ENCODE data around the gene LRRC2. TPM values are rescaled to one million over a fixed set of nuclear protein-coding genes. Genes with fewer than 3 reads are reported as not detected.

The LRRC2 gene
- total and polyA plus RNA-seq, 2 of the 13 experiments (the other 11 are each of a cell fraction or from before 2014, with no cell fraction given), result 0.27 to 0.58 TPM

- BruUV-seq (replicated peaks), result no TSS peak
- H4K20me1 ChIP-seq (ENCODE audit: insufficient read depth, low read length), result no peaks in the 10 kb centered on the region
- no peaks in the 10 kb centered on the region for H3K9me3 ChIP-seq (ENCODE audit: low read length)
- H2AFZ ChIP-seq (ENCODE audit: low read length), result no peak overlapping the region
- in situ Hi-C loops (cut with HindIII; ENCODE audit: extremely low pct_ligation_motif_present, low pct_unique_long_range_greater_than_20kb), result no loop called here
- no peak for ATAC-seq
- H3K4me3 ChIP-seq (replicated peaks in 1 of 3; ENCODE audit: insufficient read depth in 1 of 3, low read depth in 2 of 3, low read length in 3 of 3), result no peak overlapping the region
- no peak for TF ChIP-seq ZNF691 (CRISPR knock-in tag; IDR thresholded peaks at IDR 0.05; ENCODE audit: borderline replicate concordance, low read depth)
- no peak for TF ChIP-seq ZMAT3 (CRISPR knock-in tag; conservative IDR thresholded peaks at IDR 0.05)
- TF ChIP-seq STAG1 (CRISPR knock-in tag; IDR thresholded peaks at IDR 0.05), result no peak
- TF ChIP-seq SP4 (CRISPR knock-in tag; IDR thresholded peaks at IDR 0.05), result no peak
- no peak for TF ChIP-seq ZXDC (CRISPR knock-in tag; IDR thresholded peaks at IDR 0.05)
- no peak for TF ChIP-seq ZNF788 (CRISPR knock-in tag; IDR thresholded peaks at IDR 0.05; ENCODE audit: borderline replicate concordance)
- no peak for TF ChIP-seq NKX3-1 (CRISPR knock-in tag; IDR thresholded peaks at IDR 0.05)
- TF ChIP-seq TIGD3 (CRISPR knock-in tag; IDR thresholded peaks at IDR 0.05; ENCODE audit: borderline replicate concordance), result no peak
- TF ChIP-seq MLXIP (CRISPR knock-in tag; IDR thresholded peaks at IDR 0.05; ENCODE audit: borderline replicate concordance), result no peak
- no peak for TF ChIP-seq ZNF784 (CRISPR knock-in tag; IDR thresholded peaks at IDR 0.05; ENCODE audit: borderline replicate concordance)
- no peak for FAIRE-seq
- no peak overlapping the region for H3K27ac ChIP-seq (ENCODE audit: extremely low read length, insufficient read depth, low read length)
- 48% methylated on average over 3 of the region's 3 CpGs for WGBS (ENCODE audit: low lambda C conversion rate)
- H3K27me3 ChIP-seq (ENCODE audit: control insufficient read depth in 1 of 2, insufficient read depth in 2 of 2, low read length in 2 of 2), result no peaks in the 10 kb centered on the region; a peak in 1 of 5 replicates
- intact Hi-C loops (cut with micrococcal nuclease; ENCODE audit: unreplicated experiment), result no loop called here
- no peak for DNase-seq (ENCODE audit: low spot score)
- ChIA-PET POLR2A (no interaction called here), CTCF (ENCODE audit: low intra/inter-chr PET ratio, low total read pairs) (no interaction called here)
- H3K36me3 ChIP-seq (replicated peaks in 1 of 2; ENCODE audit: control insufficient read depth in 1 of 2, insufficient read depth in 2 of 2, low read length in 2 of 2), result no peaks in the 10 kb centered on the region
- no peaks in the 10 kb centered on the region for H3K4me1 ChIP-seq (ENCODE audit: insufficient read depth, low read length)
- H3K9ac ChIP-seq (ENCODE audit: insufficient read depth, low read depth, low read length), result no peak overlapping the region
- H3K79me2 ChIP-seq (ENCODE audit: insufficient read depth, low read length), result no peaks in the 10 kb centered on the region
- no peak overlapping the region for H3K4me2 ChIP-seq (ENCODE audit: low read depth, low read length)
These were observed 33.0 kb downstream of the LRRC2 start for GRCh38 chr3:46533091-46533490.

Data from HepG2 (cell line).